Measurements from ENCODE around the gene APBA2. TPM values are rescaled to one million over a fixed set of nuclear protein-coding genes. Genes with fewer than 3 reads are reported as not detected.

APBA2 gene
- total RNA-seq, 6 experiments from 2014 or later = 5.3 to 6.5 (median 6.1) TPM

DNA sequence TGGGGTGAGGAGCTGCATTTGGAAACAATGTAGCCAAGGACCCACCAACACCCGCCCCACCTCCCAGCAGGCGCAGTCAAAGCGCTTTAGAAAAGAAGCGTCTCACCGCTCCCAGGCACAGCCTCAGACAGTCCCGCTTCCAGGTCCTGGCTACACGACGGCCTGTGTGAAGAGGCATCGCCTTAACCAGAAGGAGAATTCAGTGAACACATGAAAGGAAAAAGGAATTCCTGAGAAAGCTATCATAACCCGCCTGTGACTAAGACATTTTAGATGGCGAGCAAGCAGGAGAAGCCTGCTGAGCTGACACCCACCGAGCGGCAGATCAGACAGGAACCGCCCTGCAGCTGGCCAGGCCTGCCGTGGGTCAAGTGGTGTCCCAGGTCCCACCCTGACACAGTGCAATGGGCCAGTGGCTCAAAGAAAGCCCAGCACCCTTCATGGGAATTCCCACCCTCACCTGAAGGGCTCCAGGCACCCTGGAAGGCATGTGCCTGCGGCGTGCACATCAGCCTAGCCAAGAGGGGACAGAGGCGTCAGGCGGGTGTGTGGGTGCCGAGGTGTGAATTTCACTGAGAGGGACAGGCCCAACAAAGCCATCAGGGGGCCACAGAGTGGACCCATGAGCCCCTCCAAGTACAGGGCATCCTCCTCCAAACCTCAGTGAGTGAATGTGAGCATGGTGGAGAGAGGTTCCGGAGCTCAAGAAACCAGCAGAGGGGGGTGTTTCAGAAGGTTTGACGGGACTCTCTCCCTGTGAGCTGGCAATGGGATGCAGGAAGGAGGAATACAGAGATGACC lies 239.0 kb downstream of the APBA2 start:
- Mint-ChIP-seq H3K27ac (no peak overlapping the region), H3K4me1 (ENCODE audit: low read depth) (no peaks in the 10 kb centered on the region), H3K4me3 (no peak overlapping the region), H3K27me3 (ENCODE audit: insufficient read depth) (peaks cover 7% of the 10 kb centered on the region), H3K9me3 (no peaks in the 10 kb centered on the region; the same call in 1 of the 2 replicates), H3K36me3 (ENCODE audit: low read depth) (no peaks in the 10 kb centered on the region)
- TF ChIP-seq, protein P1, sequence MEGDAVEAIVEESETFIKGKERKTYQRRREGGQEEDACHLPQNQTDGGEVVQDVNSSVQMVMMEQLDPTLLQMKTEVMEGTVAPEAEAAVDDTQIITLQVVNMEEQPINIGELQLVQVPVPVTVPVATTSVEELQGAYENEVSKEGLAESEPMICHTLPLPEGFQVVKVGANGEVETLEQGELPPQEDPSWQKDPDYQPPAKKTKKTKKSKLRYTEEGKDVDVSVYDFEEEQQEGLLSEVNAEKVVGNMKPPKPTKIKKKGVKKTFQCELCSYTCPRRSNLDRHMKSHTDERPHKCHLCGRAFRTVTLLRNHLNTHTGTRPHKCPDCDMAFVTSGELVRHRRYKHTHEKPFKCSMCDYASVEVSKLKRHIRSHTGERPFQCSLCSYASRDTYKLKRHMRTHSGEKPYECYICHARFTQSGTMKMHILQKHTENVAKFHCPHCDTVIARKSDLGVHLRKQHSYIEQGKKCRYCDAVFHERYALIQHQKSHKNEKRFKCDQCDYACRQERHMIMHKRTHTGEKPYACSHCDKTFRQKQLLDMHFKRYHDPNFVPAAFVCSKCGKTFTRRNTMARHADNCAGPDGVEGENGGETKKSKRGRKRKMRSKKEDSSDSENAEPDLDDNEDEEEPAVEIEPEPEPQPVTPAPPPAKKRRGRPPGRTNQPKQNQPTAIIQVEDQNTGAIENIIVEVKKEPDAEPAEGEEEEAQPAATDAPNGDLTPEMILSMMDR (IDR thresholded peaks at IDR 0.05) = peak; percentile 45; the same call in 1 of the 2 replicates
- no peak for DNase-seq

DNA sequence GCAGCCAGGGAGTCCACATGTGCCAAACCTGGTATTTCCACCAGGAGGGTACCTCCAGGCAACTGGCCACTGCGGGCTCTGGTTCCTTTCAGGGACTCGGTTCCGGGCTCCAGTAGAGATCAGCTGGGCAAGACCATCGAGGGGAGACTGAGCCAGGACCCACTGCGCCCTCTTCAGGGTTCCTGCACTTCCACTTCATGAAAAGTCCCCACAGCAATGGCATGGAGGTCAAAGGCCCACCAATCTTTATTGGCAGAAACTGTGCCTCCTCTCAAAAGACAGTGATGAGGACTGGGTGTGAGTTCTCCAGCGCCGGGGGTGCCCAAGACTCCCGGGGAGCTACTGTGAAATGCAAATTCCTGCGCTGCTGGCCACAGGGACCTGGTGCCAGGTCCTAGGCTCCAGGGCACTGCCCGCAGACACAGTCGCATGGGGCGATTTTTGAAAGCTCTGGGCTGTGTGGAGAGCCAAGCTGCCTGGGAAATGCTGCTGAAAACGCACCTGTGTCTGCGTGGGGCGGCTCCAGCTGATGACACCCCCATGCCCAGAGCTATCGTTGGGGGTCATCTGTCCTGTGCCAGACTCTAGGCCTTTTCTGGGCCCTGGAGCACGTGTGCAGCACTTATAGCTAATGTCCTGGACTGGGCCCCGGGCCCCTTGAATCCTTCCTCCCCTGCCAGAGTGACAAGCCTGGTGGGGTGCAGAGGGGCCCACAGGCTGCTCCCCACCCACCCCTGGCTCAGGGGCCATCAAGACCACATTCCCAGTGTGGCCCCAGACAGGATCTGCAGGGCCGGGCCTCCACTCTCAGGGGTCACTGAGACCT lies 239.8 kb downstream of the APBA2 start:
- TF ChIP-seq, protein P1 (IDR thresholded peaks at IDR 0.05) = no peak; the same call in 1 of the 2 replicates
- Mint-ChIP-seq H3K36me3 (ENCODE audit: low read depth) (no peaks in the 10 kb centered on the region), H3K27ac (no peak overlapping the region), H3K4me3 (no peak overlapping the region), H3K27me3 (ENCODE audit: insufficient read depth) (peaks cover 11% of the 10 kb centered on the region), H3K4me1 (ENCODE audit: low read depth) (no peaks in the 10 kb centered on the region), H3K9me3 (no peaks in the 10 kb centered on the region; the same call in 1 of the 2 replicates)
- DNase-seq = no peak

DNA sequence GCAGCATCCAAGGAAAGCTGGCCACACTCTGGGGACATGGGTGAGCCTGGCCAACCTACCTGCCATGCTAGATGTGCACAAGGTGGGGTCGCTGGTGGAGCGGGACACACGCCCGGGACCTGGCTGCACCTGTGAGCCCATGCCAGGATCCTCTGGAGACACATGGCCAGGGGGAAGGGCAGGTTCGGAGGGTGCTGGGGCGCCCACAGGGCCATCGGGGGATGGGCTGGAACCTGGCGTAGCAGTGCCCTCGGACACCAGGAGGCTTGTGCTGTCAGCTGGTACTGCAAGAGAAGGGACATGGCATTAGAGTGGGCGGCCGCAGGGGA lies 240.4 kb downstream of the APBA2 start:
- no peaks in the 10 kb centered on the region for H3K4me1 Mint-ChIP-seq (ENCODE audit: low read depth)
- TF ChIP-seq, protein P1 (IDR thresholded peaks at IDR 0.05) = no peak
- no peak overlapping the region for H3K27ac Mint-ChIP-seq
- no peaks in the 10 kb centered on the region; the same call in 1 of the 2 replicates for H3K9me3 Mint-ChIP-seq
- peaks cover 12% of the 10 kb centered on the region for H3K27me3 Mint-ChIP-seq (ENCODE audit: insufficient read depth)
- no peaks in the 10 kb centered on the region for H3K36me3 Mint-ChIP-seq (ENCODE audit: low read depth)
- DNase-seq = no peak
- no peak overlapping the region for H3K4me3 Mint-ChIP-seq

DNA sequence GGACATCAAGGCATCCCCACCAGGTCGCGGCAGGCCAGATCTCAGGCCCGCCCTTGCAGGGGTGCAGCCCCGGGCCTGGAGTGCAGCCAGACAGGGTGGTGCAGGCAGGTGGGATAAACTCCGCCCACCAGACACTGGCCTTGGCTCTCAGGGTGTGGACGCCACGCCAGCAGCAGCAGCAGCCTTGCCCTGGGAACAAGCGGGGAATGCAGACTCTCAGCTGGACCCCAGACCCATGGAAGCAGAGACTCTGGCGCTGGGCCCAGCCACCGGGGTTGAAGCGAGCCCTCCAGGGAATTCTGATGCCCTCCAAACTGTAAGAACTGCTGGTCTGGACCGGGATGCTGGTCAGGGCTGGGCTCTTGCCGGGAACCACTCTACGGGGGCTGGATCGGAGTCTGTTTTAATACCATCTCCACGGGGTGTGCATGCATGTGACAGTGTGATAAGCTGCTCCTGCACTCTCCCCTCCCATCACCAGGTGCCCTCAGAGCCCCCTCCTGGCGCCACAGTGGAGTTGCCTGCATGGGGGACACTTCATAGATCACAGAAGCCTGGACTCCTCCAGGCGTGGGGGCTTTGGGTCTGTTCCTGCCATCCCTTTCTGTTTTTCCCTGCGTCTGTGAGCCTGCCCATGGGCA lies 241.2 kb downstream of the APBA2 start:
- no peaks in the 10 kb centered on the region for H3K36me3 Mint-ChIP-seq (ENCODE audit: low read depth)
- no peaks in the 10 kb centered on the region; the same call in 1 of the 2 replicates for H3K9me3 Mint-ChIP-seq
- peaks cover 12% of the 10 kb centered on the region for H3K27me3 Mint-ChIP-seq (ENCODE audit: insufficient read depth)
- H3K27ac Mint-ChIP-seq = no peak overlapping the region
- TF ChIP-seq, protein P1 (IDR thresholded peaks at IDR 0.05) = no peak
- DNase-seq = no peak
- no peaks in the 10 kb centered on the region for H3K4me1 Mint-ChIP-seq (ENCODE audit: low read depth)
- no peak overlapping the region for H3K4me3 Mint-ChIP-seq
